VCaP (cell line): ENCODE measurements around the gene ZYG11B.

Source experiments
- H3K27ac ChIP-seq: fragments of 450-650 bp; 2 replicates; pipeline ENCODE4 v1.5.1; 2017
- TF ChIP-seq, protein P1 (sequence below): fragments of 450-650 bp; conservative IDR thresholded peaks from 2 replicates; pipeline ENCODE4 v1.5.1; 2017; ENCODE audit warnings: mild to moderate bottlenecking, moderate library complexity

ZYG11B gene

GRCh38 chr1:52697795-52698674 is 28.2 kb upstream of the ZYG11B start, which contains the start of gene COA7:
TSS of gene COA7 (minus strand) at chr1:52698347. CDS start at chr1:52698326, 21 bp downstream.
- TF ChIP-seq, protein P1, sequence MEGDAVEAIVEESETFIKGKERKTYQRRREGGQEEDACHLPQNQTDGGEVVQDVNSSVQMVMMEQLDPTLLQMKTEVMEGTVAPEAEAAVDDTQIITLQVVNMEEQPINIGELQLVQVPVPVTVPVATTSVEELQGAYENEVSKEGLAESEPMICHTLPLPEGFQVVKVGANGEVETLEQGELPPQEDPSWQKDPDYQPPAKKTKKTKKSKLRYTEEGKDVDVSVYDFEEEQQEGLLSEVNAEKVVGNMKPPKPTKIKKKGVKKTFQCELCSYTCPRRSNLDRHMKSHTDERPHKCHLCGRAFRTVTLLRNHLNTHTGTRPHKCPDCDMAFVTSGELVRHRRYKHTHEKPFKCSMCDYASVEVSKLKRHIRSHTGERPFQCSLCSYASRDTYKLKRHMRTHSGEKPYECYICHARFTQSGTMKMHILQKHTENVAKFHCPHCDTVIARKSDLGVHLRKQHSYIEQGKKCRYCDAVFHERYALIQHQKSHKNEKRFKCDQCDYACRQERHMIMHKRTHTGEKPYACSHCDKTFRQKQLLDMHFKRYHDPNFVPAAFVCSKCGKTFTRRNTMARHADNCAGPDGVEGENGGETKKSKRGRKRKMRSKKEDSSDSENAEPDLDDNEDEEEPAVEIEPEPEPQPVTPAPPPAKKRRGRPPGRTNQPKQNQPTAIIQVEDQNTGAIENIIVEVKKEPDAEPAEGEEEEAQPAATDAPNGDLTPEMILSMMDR, result no peak
- peak within 1 kb of the TSS; percentile 85 for H3K27ac ChIP-seq

DNA sequence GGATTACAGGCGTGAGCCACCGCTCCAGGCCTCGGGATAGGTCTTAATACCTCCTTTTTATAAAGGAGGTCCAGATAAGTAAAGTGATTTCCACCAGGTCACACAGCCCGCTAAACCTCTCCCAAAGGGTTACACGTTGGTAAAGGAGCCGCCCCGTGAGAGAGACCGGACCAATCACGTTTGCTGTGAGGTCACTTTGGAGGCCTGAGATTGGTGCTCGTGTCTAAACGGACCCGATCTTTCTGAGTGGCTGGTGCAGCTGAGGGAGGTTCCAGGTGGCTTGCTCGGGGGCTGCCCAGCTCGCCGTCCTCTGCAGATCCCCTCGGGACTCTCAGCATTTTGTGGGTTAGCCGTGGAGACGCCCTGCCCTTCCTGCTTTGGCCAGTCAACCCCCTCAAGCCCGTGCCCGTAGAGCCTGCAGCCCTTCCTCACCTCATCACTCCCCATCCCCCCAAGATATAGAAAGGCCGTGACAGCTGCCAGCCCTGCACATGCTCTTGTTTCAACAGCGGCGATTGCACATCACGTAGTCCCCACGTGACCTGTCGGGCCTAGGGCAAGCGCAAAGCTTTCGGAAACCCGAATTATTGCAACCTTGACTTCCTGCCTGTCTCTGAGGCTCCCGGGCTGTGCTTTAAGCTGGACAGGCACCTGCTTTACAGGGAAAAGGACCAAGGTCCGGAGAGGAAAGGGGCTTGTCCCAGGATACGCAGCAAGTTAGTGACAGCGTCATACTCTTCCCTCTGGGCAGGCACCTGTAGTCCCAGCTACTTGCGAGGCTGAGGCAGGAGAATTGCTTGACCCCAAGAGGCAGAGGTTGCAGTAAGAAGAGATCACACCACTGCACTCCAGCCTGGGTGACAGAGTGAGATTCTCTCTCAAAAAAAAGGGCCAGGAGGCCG is 23.1 kb upstream of the ZYG11B start:
- TF ChIP-seq, protein P1, result no peak
- H3K27ac ChIP-seq, result no peak overlapping the region; the same call in 1 of the 2 replicates

DNA sequence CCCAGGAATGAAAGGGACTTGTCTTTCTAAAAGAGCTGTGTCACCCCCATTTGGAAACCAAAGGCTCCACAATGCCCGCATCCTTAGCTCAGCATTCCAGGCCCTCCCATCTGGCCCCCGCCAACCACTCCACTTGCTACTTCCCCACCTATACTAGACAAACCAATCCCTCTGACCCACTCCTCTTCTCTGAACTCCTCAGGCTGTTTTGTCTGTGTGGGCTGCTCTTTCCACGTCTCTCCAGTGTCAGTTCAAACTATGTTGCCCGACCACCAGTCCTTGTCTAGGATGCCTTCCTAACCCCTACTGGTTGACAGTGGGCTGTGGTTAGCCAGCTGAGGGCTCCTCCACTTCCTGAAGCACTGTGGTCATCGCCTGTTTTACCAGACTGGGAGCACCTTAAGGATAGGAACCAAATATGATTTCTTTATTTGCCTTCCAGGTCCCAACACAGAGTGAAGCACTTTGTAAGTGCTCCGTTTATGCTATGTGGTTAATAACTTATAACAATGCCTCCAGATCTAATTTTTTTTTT is 20.1 kb upstream of the ZYG11B start:
- no peak overlapping the region for H3K27ac ChIP-seq
- TF ChIP-seq, protein P1, result no peak

DNA sequence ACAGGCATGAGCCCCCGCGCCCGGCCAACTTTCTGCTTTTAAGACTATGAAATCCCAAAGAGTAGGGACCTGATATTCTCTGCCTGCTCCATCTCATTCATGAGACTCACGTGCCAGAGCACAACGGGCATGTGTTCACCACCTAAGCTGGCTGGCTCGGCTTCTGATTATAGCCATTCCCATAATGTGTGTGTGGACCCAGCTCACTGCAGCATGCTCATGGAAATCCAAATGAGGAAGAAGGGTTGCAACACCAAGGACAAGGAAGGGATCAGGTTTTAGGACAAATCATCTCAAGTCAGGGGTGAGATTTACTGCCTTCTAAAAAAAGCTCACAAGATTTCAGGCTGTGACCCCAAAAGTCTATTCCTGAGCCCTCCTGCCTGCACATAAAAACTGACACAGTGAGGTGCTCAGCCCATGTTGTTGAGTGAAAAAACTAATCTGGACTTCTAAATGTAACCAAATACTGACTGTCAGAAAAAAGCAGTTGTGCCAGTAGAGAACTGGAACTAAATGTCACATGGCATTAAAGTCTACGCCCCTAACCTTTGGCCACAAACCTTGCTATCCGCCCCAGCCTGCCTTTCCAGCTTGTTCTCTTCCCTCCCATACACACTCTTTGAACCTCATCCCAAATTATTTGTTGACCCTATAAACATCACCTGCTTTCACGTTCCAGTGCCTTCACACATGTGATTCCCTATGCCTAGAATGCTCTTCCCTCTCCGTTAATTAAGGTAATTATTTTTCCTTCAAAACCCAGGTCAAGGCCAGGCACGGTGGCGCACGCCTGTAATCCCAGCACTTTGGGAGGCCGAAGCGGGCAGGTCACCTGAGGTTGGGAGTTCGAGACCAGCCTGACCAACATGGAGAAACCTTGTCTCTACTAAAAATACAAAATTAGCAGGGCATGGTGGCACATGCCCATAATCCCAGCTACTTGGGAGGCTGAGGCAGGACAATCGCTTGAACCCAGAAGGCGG is 19.0 kb upstream of the ZYG11B start:
- TF ChIP-seq, protein P1, result no peak
- H3K27ac ChIP-seq, result no peak overlapping the region; the same call in 1 of the 2 replicates

GRCh38 chr1:52707927-52708655 is 18.2 kb upstream of the ZYG11B start:
- H3K27ac ChIP-seq, result no peak overlapping the region
- TF ChIP-seq, protein P1, result no peak

DNA sequence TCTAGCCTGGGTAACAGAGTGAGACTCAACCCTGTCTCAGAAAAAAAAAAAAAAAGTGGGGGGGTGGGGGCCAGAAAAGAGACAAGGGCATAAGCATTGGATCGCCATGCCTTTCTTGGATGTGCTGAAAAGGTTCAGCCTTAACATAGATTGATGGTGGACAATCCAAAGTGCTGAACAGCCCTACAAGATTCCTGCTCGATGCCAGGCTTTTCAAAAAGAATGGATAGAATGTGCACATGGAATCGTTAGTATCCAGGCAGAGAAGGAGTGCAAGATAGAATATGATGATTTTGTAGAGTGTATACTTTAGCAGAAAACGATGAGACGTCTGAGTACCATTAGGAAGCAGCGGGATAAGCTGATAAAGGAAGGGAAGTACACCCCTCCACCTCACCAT is 17.2 kb upstream of the ZYG11B start:
- TF ChIP-seq, protein P1, result no peak
- no peak overlapping the region for H3K27ac ChIP-seq
